ENCODE results near the gene SCGB1D2.
"Not testable (repeated sequence)": the region's sequence is repeated elsewhere in the genome, so short reads cannot be mapped to it uniquely, and the experiment has no call there.

The SCGB1D2 gene, protein sequence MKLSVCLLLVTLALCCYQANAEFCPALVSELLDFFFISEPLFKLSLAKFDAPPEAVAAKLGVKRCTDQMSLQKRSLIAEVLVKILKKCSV

DNA sequence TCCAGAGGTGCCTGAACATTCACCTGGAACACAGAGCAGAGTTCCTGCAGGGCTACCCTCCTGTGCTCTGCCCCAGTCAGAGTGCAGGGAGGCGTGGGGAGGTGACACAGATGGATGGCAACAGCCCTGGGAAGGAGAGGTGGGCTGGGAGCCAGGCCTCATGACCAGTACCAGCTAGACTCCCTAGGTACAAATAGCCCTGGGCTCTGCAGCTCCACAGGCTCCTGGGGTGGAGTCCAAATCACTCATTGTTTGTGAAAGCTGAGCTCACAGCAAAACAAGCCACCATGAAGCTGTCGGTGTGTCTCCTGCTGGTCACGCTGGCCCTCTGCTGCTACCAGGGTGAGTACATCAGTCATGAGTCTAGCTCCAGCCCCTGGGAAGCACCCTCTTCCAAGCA lies at the start of gene SCGB1D2:
Gene SCGB1D2, plus strand, starts transcription at position 219 of the 400 bp plus-strand sequence. Its CDS starts 69 bp downstream, at position 288.
- no peak for DNase-seq

DNA sequence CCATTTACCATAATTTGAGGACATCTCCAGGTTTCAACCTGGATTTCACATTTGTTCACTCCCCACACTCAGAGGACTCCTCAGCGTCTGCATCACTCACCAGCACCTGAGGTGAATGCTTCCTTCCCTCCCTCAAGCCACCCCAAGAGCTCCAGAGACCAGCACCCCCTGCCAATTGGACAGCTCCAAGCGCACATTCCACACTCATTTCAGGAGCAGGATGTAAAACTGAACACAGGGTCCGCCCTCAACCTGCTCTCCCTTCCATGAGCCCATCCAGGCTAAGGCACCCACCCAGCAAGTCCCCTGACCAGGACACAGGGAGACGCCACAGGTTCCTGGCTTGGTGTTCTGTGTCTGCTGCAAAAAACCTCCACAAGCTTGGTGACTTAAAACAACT lies 48.1 kb upstream of the SCGB1D2 start:
- DNase-seq: no peak

DNA sequence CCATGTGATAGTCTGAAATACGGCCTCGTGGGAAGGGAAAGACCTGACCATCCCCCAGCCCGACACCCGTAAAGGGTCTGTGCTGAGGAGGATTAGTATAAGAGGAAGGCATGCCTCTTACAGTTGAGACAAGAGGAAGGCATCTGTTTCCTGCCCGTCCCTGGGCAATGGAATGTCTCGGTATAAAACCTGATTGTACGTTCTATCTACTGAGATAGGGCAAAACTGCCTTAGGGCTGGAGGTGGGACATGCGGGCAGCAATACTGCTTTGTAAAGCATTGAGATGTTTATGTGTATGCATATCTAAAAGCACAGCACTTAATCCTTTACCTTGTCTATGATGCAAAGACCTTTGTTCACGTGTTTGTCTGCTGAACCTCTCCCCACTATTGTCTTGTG lies 47.0 kb upstream of the SCGB1D2 start:
- not testable (repeated sequence) for DNase-seq

DNA sequence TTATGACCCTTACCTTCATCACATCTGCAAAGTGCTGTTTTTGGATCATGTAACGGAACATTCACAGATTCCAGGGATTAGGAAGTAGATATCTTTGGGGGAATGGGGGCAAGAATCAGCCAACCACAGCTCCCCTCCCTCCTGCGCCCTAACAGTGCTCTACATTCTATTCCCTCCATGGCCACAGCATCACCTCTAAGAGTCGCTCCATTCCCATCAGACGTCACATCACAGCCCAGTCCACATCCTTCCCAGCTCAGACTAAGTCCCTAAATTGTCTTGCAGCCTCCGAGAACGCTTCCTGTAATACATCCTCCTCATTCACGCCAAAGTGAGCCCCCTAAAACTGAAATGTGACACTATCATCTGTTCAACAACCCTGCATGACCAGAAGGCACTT lies 46.1 kb upstream of the SCGB1D2 start:
- no peak for DNase-seq

DNA sequence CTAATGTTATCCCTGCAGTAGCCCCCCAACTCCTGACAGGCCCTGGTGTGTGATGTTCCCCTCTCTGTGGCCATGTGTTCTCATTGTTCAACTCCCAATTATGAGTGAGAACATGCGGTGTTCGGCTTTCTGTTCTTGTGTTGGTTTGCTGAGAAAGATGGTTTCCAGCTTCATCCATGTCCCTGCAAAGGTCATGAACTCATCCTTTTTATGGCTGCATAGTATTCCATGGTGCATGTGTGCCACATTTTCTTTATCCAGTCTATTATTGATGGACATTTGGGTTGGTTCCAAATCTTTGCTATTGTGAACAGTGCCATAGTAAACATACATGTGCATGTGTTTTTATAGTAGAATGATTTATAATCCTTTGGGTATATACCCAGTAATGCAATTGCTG lies 44.6 kb upstream of the SCGB1D2 start:
- not testable (repeated sequence) for DNase-seq

DNA sequence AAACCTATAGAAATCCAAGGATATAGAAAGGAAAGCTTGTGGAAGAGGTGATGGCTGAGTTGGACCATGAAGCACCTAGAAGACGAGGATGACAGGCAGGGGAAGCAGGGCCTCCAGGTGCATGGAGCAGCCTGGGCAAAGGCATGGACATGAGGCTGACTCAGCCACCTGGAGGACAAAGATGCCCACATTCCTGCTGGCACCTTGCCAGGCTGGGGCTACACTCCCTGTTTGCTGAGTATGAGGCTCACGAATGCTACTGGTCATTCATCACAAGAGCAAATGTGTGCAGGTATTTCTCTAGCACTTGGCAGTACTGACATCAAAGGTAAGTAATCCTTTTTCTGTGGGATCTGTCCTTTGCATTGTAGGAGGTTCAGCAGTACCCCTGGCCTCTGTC lies 40.7 kb upstream of the SCGB1D2 start:
- no peak for DNase-seq

DNA sequence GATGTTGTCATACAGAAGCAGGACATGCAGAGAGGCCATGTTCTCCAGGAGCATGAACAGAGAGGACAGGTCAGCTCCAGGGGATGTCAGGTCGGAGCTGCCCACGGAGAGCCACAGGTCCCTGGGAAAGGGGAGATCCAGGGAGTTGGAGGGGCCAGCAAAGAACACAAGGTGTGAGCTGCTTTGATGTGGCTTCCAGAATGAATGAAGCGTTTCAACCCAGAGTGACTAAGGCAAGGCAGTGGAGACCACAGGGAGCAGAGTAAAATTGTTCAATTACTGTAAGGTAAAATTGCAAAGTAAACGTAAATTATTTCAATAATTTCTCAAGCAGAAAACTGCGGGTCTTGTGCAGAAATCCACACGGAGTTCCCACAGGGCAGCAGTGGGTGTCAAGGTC lies 39.1 kb upstream of the SCGB1D2 start:
- no peak for DNase-seq

DNA sequence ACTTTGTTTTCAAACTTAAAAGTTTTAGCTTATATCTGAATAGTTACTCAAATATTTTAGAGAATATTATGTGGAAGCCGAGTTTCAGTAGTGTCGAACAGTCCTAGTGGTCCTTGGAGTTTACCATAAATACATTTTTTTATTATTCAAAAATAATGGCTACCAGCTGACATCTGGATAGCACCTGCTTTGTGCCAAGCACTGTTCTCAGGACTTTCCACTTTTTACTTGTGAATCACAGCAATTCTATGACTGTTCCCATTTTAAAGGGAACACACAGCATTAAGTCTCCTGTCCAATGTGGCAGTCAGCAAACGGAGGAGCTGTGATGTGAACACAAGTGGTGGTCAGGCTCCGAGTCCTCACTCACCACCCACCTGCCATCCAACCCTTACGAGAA lies 37.6 kb upstream of the SCGB1D2 start:
- no peak for DNase-seq

DNA sequence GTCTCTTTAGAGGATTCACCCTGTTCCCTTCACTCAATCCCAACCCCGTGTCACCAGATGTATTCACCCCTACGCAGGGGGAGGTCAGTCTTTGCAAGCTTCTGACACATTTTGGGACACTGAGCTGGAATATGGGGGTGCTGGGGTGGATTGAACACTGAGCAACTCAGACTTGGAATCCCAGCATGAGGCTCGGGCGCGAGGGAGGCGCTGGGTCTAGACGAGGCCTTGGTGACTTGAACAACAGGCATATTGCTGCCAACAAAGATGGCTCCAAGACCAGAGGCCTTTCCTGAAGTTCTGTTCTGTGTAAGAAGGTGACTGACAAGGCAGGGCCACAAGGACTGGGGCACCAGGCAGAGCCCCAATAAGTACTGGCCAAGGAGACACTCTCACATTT lies 36.6 kb upstream of the SCGB1D2 start:
- DNase-seq: no peak

DNA sequence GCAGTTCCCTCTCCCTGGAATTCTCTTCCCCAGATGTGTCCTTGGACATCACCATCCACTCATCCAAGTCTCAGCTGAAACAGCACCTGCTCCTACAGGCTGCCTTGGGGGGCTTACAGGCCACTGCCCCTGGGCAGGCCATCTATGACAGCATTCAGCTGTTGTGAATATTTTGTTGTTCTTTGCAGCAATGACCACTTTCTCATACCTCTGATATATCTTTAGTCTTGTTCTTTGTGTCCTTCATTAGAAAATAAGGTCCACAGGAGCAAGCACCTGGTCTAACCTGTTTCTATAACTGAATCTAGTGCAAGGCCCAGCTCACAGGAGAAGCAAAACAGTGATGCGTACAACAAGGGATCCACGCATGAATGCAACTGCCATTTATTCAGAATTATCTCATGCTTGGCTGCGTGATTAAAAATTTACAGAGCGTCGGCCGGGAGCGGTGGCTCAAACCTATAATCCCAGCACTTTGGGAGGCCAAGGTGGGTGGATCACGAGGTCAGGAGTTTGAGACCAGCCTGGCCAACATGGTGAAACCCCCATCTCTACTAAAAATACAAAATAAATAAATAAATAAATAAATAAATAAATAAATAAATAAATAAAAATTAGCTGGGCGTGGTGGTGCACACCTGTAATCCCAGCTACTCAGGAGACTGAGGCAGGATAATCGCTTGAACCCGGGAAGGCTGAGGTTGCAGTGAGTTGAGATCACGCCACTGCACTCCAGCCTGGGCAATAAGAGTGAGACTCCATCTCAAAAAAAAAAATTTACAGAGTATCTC lies 35.6 kb upstream of the SCGB1D2 start:
- DNase-seq: not testable (repeated sequence)

DNA sequence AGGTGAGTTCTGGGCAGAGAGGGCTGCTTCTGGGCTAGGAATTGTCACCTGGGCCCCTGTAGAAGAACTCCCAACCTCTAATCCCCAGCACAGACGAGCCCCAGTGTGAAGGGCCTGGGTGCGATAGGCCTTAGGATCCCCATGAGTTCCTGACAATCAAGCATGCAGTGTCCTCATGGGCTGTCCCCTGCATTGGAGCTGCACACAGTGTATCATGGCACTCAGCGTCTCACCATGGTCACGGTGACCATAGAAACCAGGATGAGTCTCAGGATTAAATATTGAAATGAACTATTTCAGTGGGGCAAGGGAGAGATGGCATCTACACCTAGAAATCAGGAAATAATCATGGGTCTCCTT lies 33.3 kb upstream of the SCGB1D2 start:
- DNase-seq: no peak

DNA sequence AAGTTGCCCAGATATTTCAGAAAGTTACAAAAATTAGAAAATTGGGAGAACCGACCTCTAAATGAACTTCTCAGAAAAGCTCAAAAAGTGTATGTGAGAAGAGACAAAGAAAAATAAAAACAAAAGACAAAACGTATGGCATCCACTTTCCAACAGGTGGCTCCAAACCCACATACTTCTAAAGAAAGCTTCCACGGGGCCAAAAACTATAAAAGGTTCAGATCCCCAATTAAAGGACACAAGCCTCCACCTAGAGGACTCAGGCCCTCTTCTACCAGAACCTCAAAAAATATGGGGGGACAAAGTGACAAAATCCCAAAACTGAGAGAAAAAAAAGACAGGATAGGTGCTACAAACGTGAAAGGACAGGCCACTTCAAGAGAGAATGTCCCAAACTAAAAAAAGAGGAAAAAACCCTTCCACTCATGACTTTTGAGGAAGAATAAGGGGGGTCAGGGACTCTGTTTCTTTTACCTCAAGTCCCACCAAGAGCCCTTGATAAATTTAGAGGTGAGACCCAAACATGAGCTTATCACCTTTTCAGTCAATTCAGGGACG lies 24.8 kb upstream of the SCGB1D2 start:
- no peak for DNase-seq

DNA sequence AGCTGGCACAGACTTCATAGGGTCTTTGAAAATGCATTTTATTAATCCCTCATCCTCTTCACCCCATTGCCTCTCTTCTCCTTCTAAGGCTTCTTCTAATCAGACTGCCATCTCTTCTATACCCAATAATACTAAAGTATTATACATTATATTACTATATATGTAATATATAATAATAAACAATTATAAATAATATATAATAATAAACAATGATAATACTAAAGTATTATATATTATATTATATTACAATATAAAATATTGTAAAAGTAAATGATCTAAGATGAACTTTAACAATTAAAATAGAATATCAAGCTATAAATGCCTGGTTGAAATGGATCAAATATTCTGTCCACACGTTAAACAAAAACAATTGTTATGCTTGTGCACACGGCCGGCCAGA lies 20.5 kb upstream of the SCGB1D2 start:
- no peak for DNase-seq

DNA sequence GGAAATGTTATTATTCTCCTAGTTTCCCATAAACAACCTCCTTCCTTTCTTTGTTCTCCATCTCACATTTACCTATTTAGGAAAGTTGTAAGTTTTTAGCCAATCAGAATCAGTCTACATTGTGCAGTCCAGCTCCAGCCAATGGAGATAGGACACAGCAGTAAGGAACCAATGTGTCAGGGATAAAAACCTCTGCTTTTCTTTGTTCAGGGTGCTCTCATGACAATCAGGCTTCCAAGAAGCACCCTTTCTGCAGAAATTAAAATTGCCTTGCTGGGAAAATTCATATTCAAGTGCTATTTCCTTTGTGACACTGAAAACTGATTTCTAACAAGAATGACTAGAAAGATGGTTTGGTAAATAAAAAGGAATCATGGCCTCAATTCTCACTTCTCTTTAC lies 18.9 kb upstream of the SCGB1D2 start:
- no peak for DNase-seq

DNA sequence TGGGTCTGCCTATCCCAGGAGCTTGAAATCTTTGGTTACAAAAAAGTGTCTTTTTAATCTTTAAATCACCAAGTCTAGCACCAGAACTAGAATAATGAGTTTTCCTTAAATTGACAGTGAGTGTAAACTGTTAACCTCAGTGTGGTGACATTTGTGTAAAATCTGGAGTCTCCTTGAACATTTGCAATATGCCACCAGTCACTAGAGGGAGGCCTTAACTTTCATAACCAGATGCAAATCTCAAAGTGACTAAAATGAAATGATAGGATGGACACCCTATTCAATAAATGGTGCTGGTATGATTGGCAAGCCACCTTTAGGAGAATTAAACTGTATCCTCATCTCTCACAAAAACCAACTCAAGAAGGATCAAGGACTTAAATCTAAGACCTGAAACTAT lies 8.3 kb upstream of the SCGB1D2 start:
- DNase-seq: no peak

DNA sequence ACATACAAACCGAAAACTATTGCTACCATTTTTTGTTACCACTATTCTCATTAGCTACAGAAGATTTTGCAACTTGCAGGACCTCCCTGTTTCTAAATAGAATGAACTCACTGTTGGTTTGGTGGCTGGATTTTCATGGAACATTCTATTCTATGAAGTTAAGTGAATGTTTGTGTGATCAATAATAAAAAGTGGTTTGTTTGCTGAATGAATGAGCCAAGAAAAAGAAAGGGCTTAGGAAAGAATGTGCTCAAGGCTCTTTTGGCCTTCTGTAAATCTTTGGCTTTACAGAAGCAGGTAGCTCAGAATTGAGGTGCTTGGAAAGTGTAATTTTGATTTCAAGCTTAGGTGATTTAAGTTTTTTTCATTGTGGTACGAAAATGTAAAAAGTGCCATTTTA lies 5.9 kb upstream of the SCGB1D2 start:
- DNase-seq: no peak

DNA sequence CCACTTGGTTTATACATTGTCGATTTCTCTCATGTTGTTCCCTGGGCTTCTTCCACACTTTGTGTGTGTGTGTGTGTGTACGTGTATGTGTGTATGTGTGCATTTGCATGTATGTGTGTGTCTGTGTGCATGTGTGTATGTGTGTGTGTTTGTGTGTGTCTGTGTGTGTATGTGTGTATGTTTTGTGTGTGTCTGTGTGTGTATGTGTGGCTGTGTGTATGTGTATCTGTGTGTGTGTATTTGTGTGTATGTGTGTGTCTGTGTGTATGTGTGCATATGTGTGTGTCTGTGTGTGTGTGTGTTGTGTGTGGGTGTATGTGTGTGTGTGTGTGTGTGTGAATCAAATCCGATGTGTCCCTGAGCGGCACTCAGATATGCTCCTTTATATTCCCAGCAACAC lies 4.5 kb upstream of the SCGB1D2 start:
- no peak for DNase-seq

DNA sequence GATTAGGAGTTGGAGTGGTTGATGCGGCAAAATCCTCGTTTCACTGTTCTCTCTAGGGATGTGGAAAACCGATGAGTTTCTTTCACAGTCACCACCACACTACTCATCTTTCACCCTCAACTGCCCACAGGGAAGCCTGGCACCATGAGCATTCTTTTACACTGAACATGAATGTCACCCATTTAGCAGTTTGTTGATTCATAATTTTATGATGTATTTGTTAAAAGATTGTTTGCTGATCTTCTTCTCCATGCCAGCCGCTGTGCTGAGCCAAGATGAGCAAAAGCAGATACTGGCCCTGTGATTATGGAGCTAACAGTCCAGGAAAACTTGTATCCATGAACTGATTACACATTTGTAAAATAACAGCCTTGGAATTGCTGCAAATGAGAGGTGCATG lies 3.9 kb upstream of the SCGB1D2 start:
- DNase-seq: no peak

DNA sequence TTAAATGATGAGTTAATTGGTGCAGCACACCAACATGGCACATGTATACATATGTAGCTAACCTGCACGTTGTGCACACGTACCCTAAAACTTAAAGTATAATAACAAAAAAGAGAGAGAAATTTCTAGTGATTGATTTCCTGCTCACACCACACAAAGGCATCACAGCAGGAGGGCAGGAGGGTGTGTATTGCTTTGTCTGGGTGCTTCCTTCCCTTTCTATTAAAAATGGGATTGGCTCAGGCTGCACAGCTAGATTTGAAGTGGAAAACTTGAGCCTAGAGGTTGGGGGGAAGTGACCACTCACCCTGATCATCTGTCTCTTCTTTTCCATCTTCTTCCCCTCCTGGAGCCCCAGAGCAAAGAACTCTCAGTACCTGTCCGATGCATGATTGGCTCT lies 944 bp upstream of the SCGB1D2 start:
- no peak for DNase-seq

DNA sequence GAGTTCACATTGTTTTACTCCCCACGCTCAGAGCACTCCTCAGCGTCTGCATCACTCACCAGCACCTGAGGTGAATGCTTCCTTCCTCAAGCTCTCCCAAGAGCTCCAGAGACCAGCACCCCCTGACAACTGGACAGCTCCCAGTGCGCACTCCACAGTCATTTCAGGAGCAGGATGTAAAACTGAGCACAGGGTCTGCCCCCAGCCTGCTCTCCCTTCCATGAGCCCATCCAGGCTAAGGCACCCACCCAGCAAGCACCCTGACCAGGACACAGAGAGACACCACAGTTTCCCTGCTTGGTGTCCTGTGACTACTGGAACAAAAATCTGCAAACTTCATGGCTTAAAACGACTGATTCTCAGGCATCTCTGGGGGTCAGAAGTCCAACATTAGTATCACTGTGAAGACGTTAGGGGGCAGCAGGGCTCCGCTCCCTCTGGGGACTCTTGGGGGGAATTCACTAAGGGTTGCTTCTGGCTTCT lies 3.3 kb downstream of the SCGB1D2 start:
- DNase-seq: no peak

DNA sequence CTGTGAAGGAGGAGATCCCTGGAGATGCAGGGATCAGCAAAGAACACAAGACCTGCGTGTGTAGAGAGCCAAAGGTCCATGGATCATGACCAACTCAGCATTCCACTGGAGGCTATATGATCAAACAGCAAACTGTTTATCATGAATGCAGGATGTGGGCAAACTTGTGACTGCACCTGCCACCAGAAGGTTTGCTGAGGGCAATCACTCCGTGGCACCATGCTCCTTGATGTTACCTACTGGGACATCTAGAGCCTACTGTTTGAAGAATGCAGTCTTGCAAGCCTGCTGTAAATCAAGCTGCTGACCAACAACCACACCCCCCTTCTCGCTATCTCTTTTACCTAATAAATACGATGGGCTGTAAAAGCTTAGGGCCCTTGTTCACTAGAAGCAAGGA lies 9.7 kb downstream of the SCGB1D2 start:
- no peak for DNase-seq

DNA sequence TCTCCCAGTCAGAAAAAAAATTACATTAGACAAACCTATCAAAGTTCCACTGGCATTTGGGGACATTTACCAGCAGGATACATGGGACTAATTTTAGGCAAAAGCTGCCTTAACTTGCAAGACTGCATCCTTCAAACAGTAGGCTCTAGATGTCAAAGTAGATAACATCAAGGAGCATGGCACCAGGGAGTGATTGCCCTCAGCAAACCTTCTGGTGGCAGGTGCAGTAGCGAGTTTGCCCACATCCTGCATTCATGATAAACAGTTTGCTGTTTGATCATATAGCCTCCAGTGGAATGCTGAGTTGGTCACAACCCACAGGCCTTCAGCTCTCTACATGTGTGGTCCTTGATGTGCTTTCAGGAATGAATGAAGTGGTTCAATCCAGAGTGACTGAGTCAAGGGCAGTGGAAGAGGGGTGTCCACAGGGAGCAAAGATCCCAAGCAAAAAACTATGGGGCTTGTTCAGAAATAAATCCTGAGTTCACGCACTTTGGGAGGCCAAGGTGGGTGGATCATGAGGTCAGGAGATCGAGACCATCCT lies 12.0 kb downstream of the SCGB1D2 start:
- DNase-seq: no peak

DNA sequence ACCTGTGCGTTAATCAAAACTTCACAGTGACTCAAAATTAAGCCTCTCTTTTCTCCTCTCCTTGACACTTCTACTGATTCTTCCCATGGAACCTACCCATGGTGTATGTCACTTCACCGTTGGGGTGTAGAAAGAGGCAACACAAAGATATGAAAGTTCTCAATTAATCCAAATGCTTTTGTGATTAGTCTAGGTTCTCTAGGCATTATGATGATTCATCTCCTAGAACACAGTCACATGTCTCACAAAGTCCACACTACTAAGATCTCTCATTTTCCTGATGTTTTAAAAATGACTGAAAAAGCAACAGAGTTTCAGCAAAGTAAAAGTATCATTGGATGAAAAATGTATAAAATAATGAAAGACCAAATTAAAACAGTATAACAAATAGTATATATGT lies 14.2 kb downstream of the SCGB1D2 start:
- DNase-seq: no peak

DNA sequence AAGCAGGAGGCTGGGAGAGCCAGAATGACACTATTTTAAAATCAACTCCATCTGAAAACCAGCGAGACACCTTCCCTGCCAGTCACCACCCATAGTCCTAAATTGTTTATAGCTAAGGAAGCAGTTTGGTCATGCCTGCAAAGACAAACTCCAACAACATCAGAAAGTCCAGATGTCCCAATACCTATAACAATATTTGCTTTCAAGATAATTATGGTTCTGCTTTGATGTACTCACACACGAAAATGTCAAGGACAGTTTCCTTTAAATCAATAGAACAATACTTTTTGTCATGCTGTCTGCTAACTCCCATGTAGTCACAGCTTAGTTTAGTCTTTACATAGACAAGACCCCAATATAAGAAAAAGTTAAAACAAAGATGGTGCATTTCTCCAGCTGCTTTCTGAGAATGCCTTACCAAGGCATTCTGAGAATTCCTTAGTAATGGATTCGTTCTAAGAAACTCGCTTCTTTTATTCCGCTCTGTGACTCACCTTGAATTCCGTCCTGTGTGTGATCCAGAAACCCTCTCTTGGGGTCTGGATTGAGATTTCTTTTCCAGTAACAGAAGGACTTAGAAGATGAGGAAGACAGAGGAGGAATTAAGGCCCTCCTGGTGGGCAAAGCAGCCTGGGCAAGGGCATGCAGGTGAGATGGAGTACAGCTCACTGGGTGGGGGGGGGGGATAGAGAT lies 18.4 kb downstream of the SCGB1D2 start:
- no peak for DNase-seq
